Hepatocyte (in vitro differentiated cells): Measurements from ENCODE around the gene TMEM184B. TPM values are rescaled to one million over a fixed set of nuclear protein-coding genes. Genes with fewer than 3 reads are reported as not detected.
A peak's percentile ranks its signal among the peaks of the same experiment; 100 is the strongest.

Source experiments
- DNase-seq: peaks from one replicate; pipeline ENCODE4 v3.0.0-alpha.2; 2016; ENCODE audit warnings: low spot score
- H2AFZ ChIP-seq: fragments of 200-600 bp; sonication (generic); 2 replicates; pipeline ENCODE4 v1.6.0; 2016; ENCODE audit warnings: antibody characterized with exemption, mild to moderate bottlenecking
- H3K27ac ChIP-seq: fragments of 200-600 bp; sonication (generic); 2 replicates; pipeline ENCODE4 v1.5.1; 2016; ENCODE audit warnings: mild to moderate bottlenecking
- H3K27me3 ChIP-seq: fragments of 200-600 bp; sonication (generic); 2 replicates; pipeline ENCODE4 v1.6.1; 2016
- H3K36me3 ChIP-seq: fragments of 200-600 bp; sonication (generic); replicated peaks from 2 replicates; pipeline ENCODE4 v1.5.1; 2016; ENCODE audit warnings: low read depth; ENCODE audit not compliant: insufficient read depth
- H3K4me1 ChIP-seq: fragments of 200-600 bp; sonication (generic); 2 replicates; pipeline ENCODE4 v1.5.1; 2016; ENCODE audit warnings: mild to moderate bottlenecking, moderate library complexity; ENCODE audit not compliant: insufficient read depth
- H3K4me2 ChIP-seq: fragments of 200-600 bp; sonication (generic); 2 replicates; pipeline ENCODE4 v1.6.0; 2016
- H3K4me3 ChIP-seq: fragments of 200-600 bp; sonication (generic); 2 replicates; pipeline ENCODE4 v1.5.1; 2016; ENCODE audit warnings: mild to moderate bottlenecking
- H3K79me2 ChIP-seq: fragments of 200-600 bp; sonication (generic); 2 replicates; pipeline ENCODE4 v1.6.0; 2017; ENCODE audit warnings: mild to moderate bottlenecking
- H3K9me2 ChIP-seq: fragments of 200-600 bp; sonication (generic); replicated peaks from 2 replicates; pipeline ENCODE4 v1.6.0; 2017; ENCODE audit warnings: mild to moderate bottlenecking; ENCODE audit not compliant: insufficient read depth
- H3K9me3 ChIP-seq: fragments of 200-600 bp; sonication (generic); 2 replicates; pipeline ENCODE4 v1.5.1; 2016; ENCODE audit warnings: low read depth, mild to moderate bottlenecking
- H4K20me1 ChIP-seq: fragments of 200-600 bp; sonication (generic); 2 replicates; pipeline ENCODE4 v1.6.0; 2016; ENCODE audit warnings: mild to moderate bottlenecking; ENCODE audit not compliant: insufficient read depth, poor library complexity, severe bottlenecking
- EZH2 ChIP-seq: fragments of 200-600 bp; sonication (generic); IDR thresholded peaks from 2 replicates; pipeline ENCODE4 v1.6.1; 2016; ENCODE audit warnings: antibody characterized with exemption, mild to moderate bottlenecking, borderline replicate concordance
- EZH2phosphoT487 ChIP-seq: fragments of 200-600 bp; sonication (generic); IDR thresholded peaks from one replicate; pipeline ENCODE4 v1.6.1; 2018; ENCODE audit warnings: antibody characterized with exemption, mild to moderate bottlenecking, low read depth, moderate library complexity; ENCODE audit not compliant: unreplicated experiment, severe bottlenecking
- WGBS: methylation state at CpG from one replicate; pipeline ENCODE4 v1.1.6; 2016; ENCODE audit warnings: low lambda C conversion rate; ENCODE audit errors: missing lambda C conversion rate; 5-methylcytosine and 5-hydroxymethylcytosine counted together
- polyA plus RNA-seq: library from polyadenylated mRNA; unstranded; fragments of >200 nt; fragmentation: Nextera tagmentation; extraction: Ambion mirVana; gene quantifications from 2 replicates; pipeline ENCODE4 v1.2.1, GENCODE V29; 2016
- total RNA-seq: library from RNA; depleted of rRNA; stranded (reverse); fragments of >200 nt; gene quantifications from 2 replicates; pipeline ENCODE4 v1.2.3, GENCODE V29; 2014
- TF ChIP-seq, protein P1 (sequence below): fragments of 200-600 bp; sonication (generic); IDR thresholded peaks from 2 replicates; pipeline ENCODE4 v1.5.1; 2016; ENCODE audit warnings: antibody characterized with exemption, mild to moderate bottlenecking; ENCODE audit not compliant: poor library complexity

The TMEM184B gene
- total and polyA plus RNA-seq, 2 experiments from 2014 or later = 58.2 to 102 TPM

DNA sequence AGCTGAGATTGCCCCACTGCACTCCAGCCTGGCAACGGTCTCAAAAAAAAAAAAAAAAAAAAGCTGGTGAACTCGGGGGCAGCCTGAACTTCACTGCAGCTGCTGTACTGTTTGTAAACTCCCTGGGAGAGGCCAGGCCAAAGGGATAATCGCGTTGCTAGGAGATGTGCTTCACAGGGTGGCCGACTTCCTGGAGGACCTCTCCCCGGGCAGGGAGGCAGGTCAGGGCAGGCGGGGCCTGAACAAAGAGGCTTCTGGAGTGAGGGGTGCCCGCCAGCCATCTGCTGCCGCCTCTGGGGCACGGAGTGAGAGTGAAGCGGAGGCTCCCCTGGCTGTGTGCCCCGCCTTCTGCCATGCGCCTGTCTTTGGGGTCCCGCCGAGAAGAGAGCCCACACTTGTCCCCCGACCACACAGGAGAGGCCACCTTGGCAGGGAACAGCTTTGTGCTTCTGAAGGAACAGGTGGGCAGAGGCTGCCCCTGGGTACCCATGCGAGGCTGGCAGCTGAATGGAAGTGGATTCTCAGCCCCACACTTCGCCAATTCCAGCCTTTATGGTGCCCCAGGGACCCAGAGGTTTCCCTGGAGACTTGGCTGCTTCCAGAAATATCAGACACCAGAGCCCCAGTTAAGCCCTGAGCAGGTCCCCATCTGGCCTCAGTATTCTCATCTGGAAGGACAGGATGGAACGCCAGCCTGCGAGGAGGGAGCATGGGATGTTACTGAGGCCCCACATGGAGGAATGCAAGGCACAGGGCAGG lies 29.6 kb downstream of the TMEM184B start:
- Histone ChIP-seq H3K79me2 (peaks cover 5% of the 10 kb centered on the region), H4K20me1 (no peaks in the 10 kb centered on the region), H3K27me3 (no peaks in the 10 kb centered on the region), H3K4me2 (peak overlapping the region; percentile 10), H3K4me3 (no peak overlapping the region), H2AFZ (no peak overlapping the region), H3K27ac (peak overlapping the region; percentile 79), H3K9me2 (no peaks in the 10 kb centered on the region), H3K4me1 (peaks cover 30% of the 10 kb centered on the region), H3K9me3 (no peaks in the 10 kb centered on the region), H3K36me3 (no peaks in the 10 kb centered on the region)
- 54% methylated on average over 19 of the region's 20 CpGs for WGBS
- TF ChIP-seq EZH2 (no peak), EZH2phosphoT487 (no peak)
- TF ChIP-seq, protein P1, sequence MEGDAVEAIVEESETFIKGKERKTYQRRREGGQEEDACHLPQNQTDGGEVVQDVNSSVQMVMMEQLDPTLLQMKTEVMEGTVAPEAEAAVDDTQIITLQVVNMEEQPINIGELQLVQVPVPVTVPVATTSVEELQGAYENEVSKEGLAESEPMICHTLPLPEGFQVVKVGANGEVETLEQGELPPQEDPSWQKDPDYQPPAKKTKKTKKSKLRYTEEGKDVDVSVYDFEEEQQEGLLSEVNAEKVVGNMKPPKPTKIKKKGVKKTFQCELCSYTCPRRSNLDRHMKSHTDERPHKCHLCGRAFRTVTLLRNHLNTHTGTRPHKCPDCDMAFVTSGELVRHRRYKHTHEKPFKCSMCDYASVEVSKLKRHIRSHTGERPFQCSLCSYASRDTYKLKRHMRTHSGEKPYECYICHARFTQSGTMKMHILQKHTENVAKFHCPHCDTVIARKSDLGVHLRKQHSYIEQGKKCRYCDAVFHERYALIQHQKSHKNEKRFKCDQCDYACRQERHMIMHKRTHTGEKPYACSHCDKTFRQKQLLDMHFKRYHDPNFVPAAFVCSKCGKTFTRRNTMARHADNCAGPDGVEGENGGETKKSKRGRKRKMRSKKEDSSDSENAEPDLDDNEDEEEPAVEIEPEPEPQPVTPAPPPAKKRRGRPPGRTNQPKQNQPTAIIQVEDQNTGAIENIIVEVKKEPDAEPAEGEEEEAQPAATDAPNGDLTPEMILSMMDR = no peak
- peak; percentile 88 for DNase-seq

DNA sequence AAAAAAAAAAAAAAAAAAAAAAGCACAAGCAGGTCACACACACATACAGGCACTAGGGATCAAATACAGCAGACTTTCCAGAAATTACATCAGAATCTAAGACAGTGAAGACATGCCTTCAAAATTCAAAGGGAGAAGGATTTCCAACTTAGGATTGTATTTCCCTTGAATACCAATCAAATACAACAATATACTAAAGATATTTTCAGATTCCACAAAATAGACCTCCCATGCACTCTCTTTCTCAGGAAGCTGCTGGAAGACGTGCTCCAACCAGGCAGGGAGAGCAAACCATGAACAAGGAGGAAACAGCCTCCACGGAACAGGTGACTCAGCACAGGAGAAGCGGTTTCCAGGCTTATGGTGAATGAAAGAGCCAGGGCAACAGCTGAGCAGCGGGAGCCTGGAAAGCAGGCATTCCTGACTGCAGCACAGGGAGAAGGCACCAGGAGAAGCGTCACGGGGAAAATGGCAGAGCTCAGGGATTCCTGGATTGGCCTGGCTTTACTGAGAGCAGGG lies 32.0 kb downstream of the TMEM184B start:
- peak; percentile 82 for DNase-seq
- peaks cover 31% of the 10 kb centered on the region for H3K4me1 ChIP-seq
- H3K79me2 ChIP-seq = peaks cover 11% of the 10 kb centered on the region
- no peaks in the 10 kb centered on the region for H3K27me3 ChIP-seq
- H2AFZ ChIP-seq = no peak overlapping the region
- no peaks in the 10 kb centered on the region for H3K9me3 ChIP-seq
- peak overlapping the region; percentile 90 for H3K27ac ChIP-seq
- H3K36me3 ChIP-seq = no peaks in the 10 kb centered on the region
- H3K4me3 ChIP-seq = no peak overlapping the region
- H3K9me2 ChIP-seq = no peaks in the 10 kb centered on the region
- no peaks in the 10 kb centered on the region for H4K20me1 ChIP-seq
- 42% methylated on average over 6 of the region's 6 CpGs for WGBS
- no peak for TF ChIP-seq EZH2phosphoT487
- TF ChIP-seq, protein P1 = no peak
- no peak for TF ChIP-seq EZH2
- no peak overlapping the region for H3K4me2 ChIP-seq

DNA sequence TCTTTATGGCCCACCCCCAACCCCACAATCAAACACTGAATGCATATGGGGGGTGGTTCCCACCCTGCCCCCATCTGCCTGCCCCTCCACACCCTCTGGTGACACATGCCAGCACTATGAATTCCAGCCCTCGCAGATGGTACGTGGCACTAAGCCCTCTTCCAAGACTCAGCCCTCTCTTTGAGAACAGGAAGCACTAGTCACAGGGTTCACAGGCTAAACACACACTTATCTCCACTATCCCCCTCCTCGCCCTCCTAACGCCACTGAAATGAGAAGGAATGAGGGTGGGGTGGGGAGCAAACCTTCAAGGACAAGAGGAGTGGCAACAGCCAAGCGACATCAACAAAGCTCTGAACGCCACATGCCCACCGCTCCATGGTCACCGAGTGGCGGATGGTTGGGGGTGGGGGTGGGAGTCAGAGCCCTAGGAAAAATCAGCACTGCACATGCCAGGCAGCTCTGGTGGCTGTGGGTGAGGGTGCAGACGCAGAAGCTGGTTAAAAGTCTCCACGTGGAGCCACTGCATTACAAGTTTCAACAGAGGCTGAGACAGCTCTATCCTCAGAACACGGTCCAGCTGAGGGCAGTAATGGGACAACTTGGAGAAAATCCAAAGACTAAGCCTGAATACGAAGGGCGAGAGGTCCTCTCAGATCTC lies 33.6 kb downstream of the TMEM184B start:
- Histone ChIP-seq H3K27ac (peak overlapping the region; percentile 90), H3K9me3 (no peaks in the 10 kb centered on the region), H4K20me1 (no peaks in the 10 kb centered on the region), H3K4me3 (no peak overlapping the region), H2AFZ (no peak overlapping the region), H3K79me2 (peaks cover 16% of the 10 kb centered on the region), H3K9me2 (no peaks in the 10 kb centered on the region), H3K36me3 (no peaks in the 10 kb centered on the region), H3K4me1 (peaks cover 31% of the 10 kb centered on the region), H3K4me2 (peak overlapping the region; percentile 44), H3K27me3 (no peaks in the 10 kb centered on the region)
- 56% methylated on average over 14 of the region's 14 CpGs for WGBS
- TF ChIP-seq, protein P1 = peak; percentile 37
- TF ChIP-seq EZH2phosphoT487 = no peak
- peak; percentile 71 for DNase-seq
